Neural cell (in vitro differentiated cells): ENCODE results near the gene CELA2A. TPM values are rescaled to one million over a fixed set of nuclear protein-coding genes. Genes with fewer than 3 reads are reported as not detected.
"Not testable (repeated sequence)": the region's sequence is repeated elsewhere in the genome, so short reads cannot be mapped to it uniquely, and the experiment has no call there.

Experiments used
- H2AFZ ChIP-seq: fragments of 200-600, 300-800 bp; sonication (generic), shearing (Covaris generic); 2 replicates; pipeline ENCODE4 v1.6.0; 2014; ENCODE audit warnings: low read depth, mild to moderate bottlenecking, antibody characterized with exemption, low read length, moderate library complexity
- H3F3A ChIP-seq: fragments of 200-600 bp; shearing (Covaris generic); 2 replicates; pipeline ENCODE4 v1.6.1; 2016; ENCODE audit warnings: mild to moderate bottlenecking, moderate library complexity, mixed read lengths, antibody characterized with exemption, low read length; ENCODE audit not compliant: insufficient read depth, poor library complexity, severe bottlenecking
- H3K27ac ChIP-seq: fragments of 200-600, 300-800 bp; sonication (generic), shearing (Covaris generic); 2 replicates; pipeline ENCODE4 v1.5.1; 2014; ENCODE audit warnings: mild to moderate bottlenecking, low read length, moderate library complexity
- H3K27me3 ChIP-seq: fragments of 300-800, 200-600 bp; sonication (generic), shearing (Covaris generic); 2 replicates; pipeline ENCODE4 v1.6.0; 2014; ENCODE audit warnings: mild to moderate bottlenecking, low read depth, low read length, moderate library complexity; ENCODE audit not compliant: insufficient read depth
- H3K36me3 ChIP-seq: fragments of 300-800, 200-600 bp; sonication (generic), shearing (Covaris generic); 2 replicates; pipeline ENCODE4 v1.5.1; 2014; ENCODE audit warnings: mild to moderate bottlenecking, antibody characterized with exemption, low read length, moderate library complexity; ENCODE audit not compliant: insufficient read depth
- H3K4me2 ChIP-seq: fragments of 300-800, 200-600 bp; sonication (generic), shearing (Covaris generic); 2 replicates; pipeline ENCODE4 v1.6.0; 2014; ENCODE audit warnings: mild to moderate bottlenecking, low read length
- H3K4me3 ChIP-seq: fragments of 300-800, 200-600 bp; sonication (generic), shearing (Covaris generic); 2 replicates; pipeline ENCODE4 v1.5.1; 2014; ENCODE audit warnings: mild to moderate bottlenecking, low read length, moderate library complexity
- H3K79me2 ChIP-seq: fragments of 200-600 bp; shearing (Covaris generic); replicated peaks from 2 replicates; pipeline ENCODE4 v1.6.0; 2014; ENCODE audit warnings: mild to moderate bottlenecking, low read length, moderate library complexity; ENCODE audit not compliant: insufficient read depth
- H3K9ac ChIP-seq: fragments of 300-800, 200-600 bp; sonication (generic), shearing (Covaris generic); 2 replicates; pipeline ENCODE4 v1.6.1; 2016; ENCODE audit warnings: mild to moderate bottlenecking, low read length, mixed read lengths
- H3K9me2 ChIP-seq: fragments of 200-600 bp; shearing (Covaris generic); 2 replicates; pipeline ENCODE4 v1.6.1; 2016; ENCODE audit warnings: mild to moderate bottlenecking, low read length, mixed read lengths; ENCODE audit not compliant: insufficient read depth
- H3K9me3 ChIP-seq: fragments of 200-600, 300-800 bp; sonication (generic), shearing (Covaris generic); 2 replicates; pipeline ENCODE4 v1.6.1; 2016; ENCODE audit warnings: mild to moderate bottlenecking, mixed run types, low read length, moderate library complexity, mixed read lengths
- H4K20me1 ChIP-seq: fragments of 200-600 bp; shearing (Covaris generic); 2 replicates; pipeline ENCODE4 v1.6.1; 2016; ENCODE audit warnings: mild to moderate bottlenecking, mixed run types; ENCODE audit not compliant: insufficient read depth
- CTCF ChIP-seq: fragments of 450-650 bp; IDR thresholded peaks from 2 replicates; pipeline ENCODE4 v1.5.1; 2014; ENCODE audit warnings: antibody characterized with exemption, mild to moderate bottlenecking, moderate library complexity; ENCODE audit not compliant: poor library complexity, severe bottlenecking
- EP300 ChIP-seq: fragments of 450-650 bp; conservative IDR thresholded peaks from 2 replicates; pipeline ENCODE4 v1.6.1; 2014; ENCODE audit warnings: antibody characterized with exemption, mild to moderate bottlenecking, moderate library complexity; ENCODE audit not compliant: poor library complexity, severe bottlenecking
- EZH2 ChIP-seq: fragments of 200-600, 300-800 bp; shearing (Covaris generic), sonication (generic); IDR thresholded peaks from 2 replicates; pipeline ENCODE4 v1.6.1; 2014; ENCODE audit warnings: antibody characterized with exemption, low read length, borderline replicate concordance, mild to moderate bottlenecking; ENCODE audit not compliant: insufficient read depth, poor library complexity, severe bottlenecking
- MXI1 ChIP-seq: fragments of 450-650 bp; conservative IDR thresholded peaks from 2 replicates; pipeline ENCODE4 v1.6.1; 2014; ENCODE audit warnings: antibody characterized with exemption, mild to moderate bottlenecking; ENCODE audit not compliant: poor library complexity, severe bottlenecking
- POLR2AphosphoS5 ChIP-seq: IDR thresholded peaks from 2 replicates; pipeline ENCODE4 v1.6.1; 2012
- RAD21 ChIP-seq: fragments of 450-650 bp; conservative IDR thresholded peaks from 2 replicates; pipeline ENCODE4 v1.6.1; 2014; ENCODE audit warnings: antibody characterized with exemption, mild to moderate bottlenecking, moderate library complexity
- REST ChIP-seq: IDR thresholded peaks from 2 replicates; pipeline ENCODE4 v1.6.1; 2012; ENCODE audit warnings: borderline replicate concordance
- SMC3 ChIP-seq: fragments of 450-650 bp; conservative IDR thresholded peaks from 2 replicates; pipeline ENCODE4 v1.6.1; 2014; ENCODE audit warnings: antibody characterized with exemption, mild to moderate bottlenecking, moderate library complexity; ENCODE audit not compliant: poor library complexity
- TAF1 ChIP-seq: IDR thresholded peaks from 2 replicates; pipeline ENCODE4 v1.6.1; 2012; ENCODE audit warnings: low read depth
- polyA plus RNA-seq: library from polyadenylated mRNA; depleted of rRNA; stranded (reverse); fragments of >200 nt; gene quantifications from 2 replicates; pipeline ENCODE4 v1.2.3, GENCODE V29; 2014

The CELA2A gene
- polyA plus RNA-seq, 1 donor from 2014 or later = not detected

GRCh38 chr1:15515022-15515663 lies 58.6 kb downstream of the CELA2A start:
- H3K4me3 ChIP-seq = no peak overlapping the region
- H3K27ac ChIP-seq = no peak overlapping the region
- H3K4me2 ChIP-seq = no peak overlapping the region
- TF ChIP-seq CTCF (no peak), REST (no peak), SMC3 (no peak), POLR2AphosphoS5 (no peak), TAF1 (no peak), RAD21 (no peak), MXI1 (no peak), EZH2 (no peak), EP300 (no peak)
- H3F3A ChIP-seq = no peaks in the 10 kb centered on the region
- H2AFZ ChIP-seq = no peak overlapping the region
- H3K79me2 ChIP-seq = no peaks in the 10 kb centered on the region
- no peaks in the 10 kb centered on the region for H3K9me3 ChIP-seq
- H3K9me2 ChIP-seq = no peaks in the 10 kb centered on the region
- H3K9ac ChIP-seq = no peak overlapping the region
- no peaks in the 10 kb centered on the region for H3K27me3 ChIP-seq
- H4K20me1 ChIP-seq = no peaks in the 10 kb centered on the region
- no peaks in the 10 kb centered on the region for H3K36me3 ChIP-seq

- TF ChIP-seq EP300 = no peak
- TF ChIP-seq MXI1 = no peak
- TF ChIP-seq SMC3 = no peak
- no peak for TF ChIP-seq TAF1
- no peak for TF ChIP-seq EZH2
- TF ChIP-seq POLR2AphosphoS5 = no peak
- no peak for TF ChIP-seq REST
- no peak for TF ChIP-seq CTCF
- no peak for TF ChIP-seq RAD21
- Histone ChIP-seq H3K4me2 (no peak overlapping the region), H3K9me2 (no peaks in the 10 kb centered on the region), H3K27ac (no peak overlapping the region), H3K27me3 (no peaks in the 10 kb centered on the region), H3K9me3 (no peaks in the 10 kb centered on the region), H3K79me2 (peaks cover 12% of the 10 kb centered on the region), H3F3A (no peaks in the 10 kb centered on the region), H3K9ac (no peak overlapping the region), H3K4me3 (no peak overlapping the region), H3K36me3 (no peaks in the 10 kb centered on the region), H4K20me1 (no peaks in the 10 kb centered on the region), H2AFZ (no peak overlapping the region)
Observed at GRCh38 chr1:15519625-15520024, 63.1 kb downstream of the CELA2A start.

GRCh38 chr1:15521206-15521906 lies 64.8 kb downstream of the CELA2A start:
- H4K20me1 ChIP-seq, H3K9ac ChIP-seq, H3K27me3 ChIP-seq, H2AFZ ChIP-seq, H3K9me3 ChIP-seq, H3K27ac ChIP-seq, H3K36me3 ChIP-seq, H3K4me2 ChIP-seq, H3K9me2 ChIP-seq, H3K4me3 ChIP-seq, H3F3A ChIP-seq: not testable (repeated sequence)
- peaks cover 12% of the 10 kb centered on the region for H3K79me2 ChIP-seq
